Esophagus squamous epithelium (tissue), 4 donors: ENCODE data around the gene NHLRC2.

Experiments used
- POLR2A ChIP-seq, 4 donors: fragments of 450-650 bp; IDR thresholded peaks; one replicate each; pipeline ENCODE4 v1.6.1; 2017; ENCODE audit warnings: antibody characterized with exemption in 4 of 4, mild to moderate bottlenecking in 4 of 4, moderate library complexity in 3 of 4
- TF ChIP-seq, protein P1 (sequence below), 6 experiments: fragments of 450-650 bp in 4 of 6; fragments of 200-600 bp in 2 of 6; sonication (generic) in 2 of 6; IDR thresholded peaks; one replicate each; pipeline ENCODE4 v1.5.1; 2016 to 2019; ENCODE audit warnings: antibody characterized with exemption in 6 of 6, mild to moderate bottlenecking in 4 of 6, moderate library complexity in 4 of 6

DNA sequence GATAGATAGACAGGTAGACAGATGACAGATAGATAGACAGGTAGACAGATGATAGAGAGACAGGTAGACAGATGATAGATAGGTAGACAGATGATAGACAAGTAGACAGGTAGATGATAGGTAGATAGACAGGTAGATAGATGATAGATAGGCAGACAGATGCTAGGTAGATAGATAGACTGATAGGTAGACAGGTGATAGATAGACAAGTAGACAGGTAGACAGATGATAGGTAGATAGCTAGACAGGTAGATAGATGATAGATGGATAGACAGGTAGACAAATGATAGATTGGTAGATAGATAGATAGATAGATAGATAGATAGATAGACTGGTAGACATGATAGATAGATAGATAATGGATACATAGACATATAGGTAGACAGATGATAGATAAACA lies 95.8 kb downstream of the NHLRC2 start:
- TF ChIP-seq, protein P1, sequence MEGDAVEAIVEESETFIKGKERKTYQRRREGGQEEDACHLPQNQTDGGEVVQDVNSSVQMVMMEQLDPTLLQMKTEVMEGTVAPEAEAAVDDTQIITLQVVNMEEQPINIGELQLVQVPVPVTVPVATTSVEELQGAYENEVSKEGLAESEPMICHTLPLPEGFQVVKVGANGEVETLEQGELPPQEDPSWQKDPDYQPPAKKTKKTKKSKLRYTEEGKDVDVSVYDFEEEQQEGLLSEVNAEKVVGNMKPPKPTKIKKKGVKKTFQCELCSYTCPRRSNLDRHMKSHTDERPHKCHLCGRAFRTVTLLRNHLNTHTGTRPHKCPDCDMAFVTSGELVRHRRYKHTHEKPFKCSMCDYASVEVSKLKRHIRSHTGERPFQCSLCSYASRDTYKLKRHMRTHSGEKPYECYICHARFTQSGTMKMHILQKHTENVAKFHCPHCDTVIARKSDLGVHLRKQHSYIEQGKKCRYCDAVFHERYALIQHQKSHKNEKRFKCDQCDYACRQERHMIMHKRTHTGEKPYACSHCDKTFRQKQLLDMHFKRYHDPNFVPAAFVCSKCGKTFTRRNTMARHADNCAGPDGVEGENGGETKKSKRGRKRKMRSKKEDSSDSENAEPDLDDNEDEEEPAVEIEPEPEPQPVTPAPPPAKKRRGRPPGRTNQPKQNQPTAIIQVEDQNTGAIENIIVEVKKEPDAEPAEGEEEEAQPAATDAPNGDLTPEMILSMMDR (IDR thresholded peaks at IDR 0.05) = no peak
- TF ChIP-seq POLR2A (IDR thresholded peaks at IDR 0.05) = no peak
